Measurements from ENCODE around the gene NIF3L1. TPM values are rescaled to one million over a fixed set of nuclear protein-coding genes. Genes with fewer than 3 reads are reported as not detected.

NIF3L1 gene
- total RNA-seq, 2 donors from 2014 or later = 11.9 to 15.9 TPM

- no peak for ATAC-seq (ENCODE audit: insufficient number of reproducible peaks, low FRiP score, low read depth)
These were observed 41.9 kb downstream of the NIF3L1 start for GRCh38 chr2:200930947-200931626.

GRCh38 chr2:200939832-200940231 lies 50.7 kb downstream of the NIF3L1 start:
- H3K27ac ChIP-seq = no peak overlapping the region
- no peak for TF ChIP-seq CTCF (IDR thresholded peaks at IDR 0.05)
- H3K36me3 ChIP-seq = peaks cover 41% of the 10 kb centered on the region
- no peaks in the 10 kb centered on the region for H3K9me3 ChIP-seq
- H3K4me1 ChIP-seq (ENCODE audit: control insufficient read depth in 1 of 2, low read depth in 2 of 2) = no peaks in the 10 kb centered on the region
- H3K4me3 ChIP-seq = no peak overlapping the region
- DNase-seq (ENCODE audit: low spot score) (no peak), ATAC-seq (ENCODE audit: insufficient number of reproducible peaks, low FRiP score, low read depth) (no peak)
- H3K27me3 ChIP-seq (replicated peaks; ENCODE audit: insufficient read depth) = no peaks in the 10 kb centered on the region

More at GRCh38 chr2:200930947-200931626, 41.9 kb downstream of the NIF3L1 start:
- DNase-seq (ENCODE audit: low spot score) = no peak
- H3K27ac ChIP-seq = no peak overlapping the region
- no peak overlapping the region for H3K4me3 ChIP-seq
- peaks cover 19% of the 10 kb centered on the region for H3K36me3 ChIP-seq
- no peak for TF ChIP-seq CTCF (IDR thresholded peaks at IDR 0.05)
- no peaks in the 10 kb centered on the region for H3K9me3 ChIP-seq
- H3K4me1 ChIP-seq (ENCODE audit: control insufficient read depth in 1 of 2, low read depth in 2 of 2) = no peaks in the 10 kb centered on the region
- no peaks in the 10 kb centered on the region for H3K27me3 ChIP-seq (replicated peaks; ENCODE audit: insufficient read depth)

DNA sequence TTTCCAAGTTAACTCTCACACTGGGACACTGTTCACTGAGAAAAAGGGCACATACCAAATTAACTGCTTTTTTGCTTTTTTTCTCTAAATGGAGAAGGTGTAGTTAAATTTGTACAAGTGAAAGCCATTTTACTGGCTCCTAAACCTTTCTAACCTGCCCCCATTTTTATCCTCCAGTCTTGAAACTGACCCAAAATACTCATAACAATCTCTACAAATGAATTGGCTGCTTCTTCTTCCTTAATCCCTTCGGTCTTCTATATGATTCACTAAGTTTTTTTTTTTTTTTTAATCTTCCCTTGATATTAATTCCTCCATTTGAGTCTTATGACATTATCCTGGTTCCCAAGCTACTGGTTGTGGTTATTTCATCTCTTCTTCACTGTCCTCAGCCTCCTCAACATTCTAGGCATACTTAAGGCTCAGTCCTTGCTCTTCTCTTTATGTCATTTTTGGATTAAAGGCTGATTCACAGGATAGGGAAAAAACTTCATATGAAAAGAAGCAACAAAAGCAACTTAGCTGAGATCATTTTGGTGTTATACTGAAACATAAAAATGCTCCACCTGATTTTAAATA lies 54.4 kb downstream of the NIF3L1 start:
- no peaks in the 10 kb centered on the region for H3K4me1 ChIP-seq (ENCODE audit: control insufficient read depth in 1 of 2, low read depth in 2 of 2)
- peaks cover 45% of the 10 kb centered on the region for H3K36me3 ChIP-seq
- ATAC-seq (ENCODE audit: insufficient number of reproducible peaks, low FRiP score, low read depth) = no peak

DNA sequence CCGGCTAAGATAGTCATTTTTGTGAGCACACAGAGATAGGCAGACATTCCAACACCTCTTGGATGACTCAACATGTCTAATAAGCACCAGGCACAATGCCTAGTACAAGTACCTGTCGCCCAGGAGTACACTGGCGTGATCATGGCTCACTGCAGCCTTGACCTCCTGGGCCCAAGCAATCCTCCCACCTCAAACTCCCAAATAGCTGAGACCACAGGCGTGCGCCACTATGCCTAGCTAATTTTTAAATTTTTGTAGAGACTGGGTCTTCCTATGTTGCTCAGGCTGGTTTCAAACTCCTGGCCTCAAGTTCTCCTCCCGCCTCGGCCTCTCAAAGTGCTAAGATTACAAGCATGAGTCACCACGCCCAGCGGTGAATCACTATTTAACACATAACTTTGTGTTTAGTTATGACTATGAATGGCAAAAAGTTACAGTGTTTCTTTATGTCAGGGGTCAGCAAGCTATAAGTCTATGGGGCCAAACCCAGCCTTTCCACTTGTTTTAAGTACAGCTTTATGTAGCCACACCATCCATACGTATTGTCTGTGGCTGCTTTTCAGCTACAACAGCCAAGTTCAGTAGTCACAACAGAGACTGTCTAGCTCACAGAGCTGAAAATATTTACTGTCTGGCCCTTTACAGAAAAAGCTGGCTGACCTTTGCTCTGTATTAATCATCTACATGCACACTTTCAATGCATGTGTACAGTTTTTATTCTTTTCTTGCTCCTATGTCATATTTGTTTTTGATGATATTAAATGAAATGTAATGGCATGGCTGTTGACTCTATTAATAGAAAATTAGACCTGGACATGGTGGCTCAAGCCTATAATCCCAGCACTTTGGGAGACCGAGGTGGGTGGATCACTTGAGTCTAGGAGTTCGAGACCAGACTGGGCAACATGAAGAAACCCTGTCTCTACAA lies 55.6 kb downstream of the NIF3L1 start:
- H3K27me3 ChIP-seq (replicated peaks; ENCODE audit: insufficient read depth) = no peaks in the 10 kb centered on the region
- no peaks in the 10 kb centered on the region for H3K4me1 ChIP-seq (ENCODE audit: control insufficient read depth in 1 of 2, low read depth in 2 of 2)
- H3K36me3 ChIP-seq = peaks cover 44% of the 10 kb centered on the region
- no peak overlapping the region for H3K4me3 ChIP-seq
- H3K27ac ChIP-seq = no peak overlapping the region
- DNase-seq (ENCODE audit: low spot score) (no peak), ATAC-seq (ENCODE audit: insufficient number of reproducible peaks, low FRiP score, low read depth) (no peak)
- H3K9me3 ChIP-seq = no peaks in the 10 kb centered on the region
- no peak for TF ChIP-seq CTCF (IDR thresholded peaks at IDR 0.05)

More for the DNA sequence above, 54.4 kb downstream of the NIF3L1 start:
- Histone ChIP-seq H3K4me3 (no peak overlapping the region), H3K27ac (no peak overlapping the region), H3K27me3 (replicated peaks; ENCODE audit: insufficient read depth) (no peaks in the 10 kb centered on the region), H3K9me3 (no peaks in the 10 kb centered on the region)
- DNase-seq (ENCODE audit: low spot score) = no peak
- TF ChIP-seq CTCF (IDR thresholded peaks at IDR 0.05) = no peak

- no peak for TF ChIP-seq CTCF (IDR thresholded peaks at IDR 0.05)
These were observed 56.2 kb downstream of the NIF3L1 start for GRCh38 chr2:200945395-200945729.

More at GRCh38 chr2:200945395-200945729, 56.2 kb downstream of the NIF3L1 start:
- Histone ChIP-seq H3K4me3 (no peak overlapping the region), H3K4me1 (ENCODE audit: control insufficient read depth in 1 of 2, low read depth in 2 of 2) (no peaks in the 10 kb centered on the region), H3K27me3 (replicated peaks; ENCODE audit: insufficient read depth) (no peaks in the 10 kb centered on the region), H3K9me3 (no peaks in the 10 kb centered on the region), H3K36me3 (peaks cover 39% of the 10 kb centered on the region), H3K27ac (no peak overlapping the region)
- ATAC-seq (ENCODE audit: insufficient number of reproducible peaks, low FRiP score, low read depth) (no peak), DNase-seq (ENCODE audit: low spot score) (no peak)
